Fibroblast of lung (primary cell): Measurements from ENCODE around the gene TM4SF1. TPM values are rescaled to one million over a fixed set of nuclear protein-coding genes. Genes with fewer than 3 reads are reported as not detected.
A peak's percentile ranks its signal among the peaks of the same experiment; 100 is the strongest.

ENCODE experiments used
- DNase-seq, 2 donors: peaks; one replicate each; pipeline versions ENCODE4 v3.0.0 to v3.0.0-alpha.2; 2010; ENCODE audit warnings: low read depth in 2 of 2
- H2AFZ ChIP-seq: 2 replicates; pipeline ENCODE4 v1.5.1; 2012; ENCODE audit warnings: low read length, control low read depth, inconsistent platforms
- H3K27ac ChIP-seq: 2 replicates; pipeline ENCODE4 v1.5.1; 2011; ENCODE audit warnings: low read length, control low read depth; ENCODE audit not compliant: insufficient read depth
- H3K27me3 ChIP-seq: 2 replicates; pipeline ENCODE4 v1.5.1; 2011; ENCODE audit warnings: mild to moderate bottlenecking, low read length; ENCODE audit not compliant: control insufficient read depth, insufficient read depth
- H3K36me3 ChIP-seq: 2 replicates; pipeline ENCODE4 v1.5.1; 2011; ENCODE audit warnings: low read length; ENCODE audit not compliant: control insufficient read depth, insufficient read depth
- H3K4me1 ChIP-seq: 2 replicates; pipeline ENCODE4 v1.5.1; 2011; ENCODE audit warnings: low read length; ENCODE audit not compliant: control insufficient read depth, insufficient read depth; ENCODE audit errors: extremely low read depth
- H3K4me2 ChIP-seq: 2 replicates; pipeline ENCODE4 v1.5.1; 2011; ENCODE audit warnings: low read length, control low read depth; ENCODE audit not compliant: insufficient read depth; ENCODE audit errors: extremely low read depth
- H3K4me3 ChIP-seq, 4 experiments: fragments of 200-600 bp in 1 of 4; sonication (generic) in 1 of 4; replicated peaks in 1 of 4; 2 replicates each; pipeline ENCODE4 v1.5.1; 2011 to 2016; ENCODE audit warnings: low read length in 4 of 4, low read depth in 3 of 4, mild to moderate bottlenecking in 3 of 4, control low read depth in 2 of 4, inconsistent platforms in 1 of 4, mixed read lengths in 1 of 4; ENCODE audit not compliant: insufficient read depth in 1 of 4; ENCODE audit errors: control extremely low read depth in 1 of 4
- H3K79me2 ChIP-seq: 2 replicates; pipeline ENCODE4 v1.5.1; 2012; ENCODE audit warnings: mild to moderate bottlenecking, low read length, inconsistent platforms; ENCODE audit not compliant: control insufficient read depth, insufficient read depth
- H3K9ac ChIP-seq: 2 replicates; pipeline ENCODE4 v1.5.1; 2011; ENCODE audit warnings: mild to moderate bottlenecking, low read length, control low read depth; ENCODE audit not compliant: insufficient read depth
- H3K9me3 ChIP-seq: 2 replicates; pipeline ENCODE4 v1.5.1; 2012; ENCODE audit warnings: low read depth, low read length; ENCODE audit not compliant: control insufficient read depth, insufficient read depth
- H4K20me1 ChIP-seq: 2 replicates; pipeline ENCODE4 v1.5.1; 2011; ENCODE audit warnings: low read length; ENCODE audit not compliant: control insufficient read depth, insufficient read depth; ENCODE audit errors: extremely low read depth
- CTCF ChIP-seq, 2 donors: IDR thresholded peaks in 1 of 2; conservative IDR thresholded peaks in 1 of 2; 1 replicate in 1 of 2; 2 replicates in 1 of 2; pipeline ENCODE4 v1.5.1; 2011 to 2012; ENCODE audit warnings: low read length in 2 of 2, control low read depth in 1 of 2, inconsistent platforms in 1 of 2, low read depth in 1 of 2, mild to moderate bottlenecking in 1 of 2
- EZH2 ChIP-seq: IDR thresholded peaks from 2 replicates; pipeline ENCODE4 v1.5.1; 2012; ENCODE audit warnings: low read length, control low read depth, mild to moderate bottlenecking; ENCODE audit errors: missing control alignments
- polyA plus RNA-seq, 2 donors: library from polyadenylated mRNA; depleted of rRNA in 1 of 2; stranded (reverse) in 1 of 2; unstranded in 1 of 2; fragments of >200 nt; gene quantifications; 2 replicates each; pipeline ENCODE4 v1.2.1, GENCODE V29; 2011 to 2012; ENCODE audit warnings: missing spikeins in 1 of 2
- total RNA-seq: library from RNA; depleted of rRNA; stranded (reverse); fragments of >200 nt; gene quantifications from 2 replicates; pipeline ENCODE4 v1.2.1, GENCODE V29; 2014

The TM4SF1 gene
- total and polyA plus RNA-seq, 2 donors (not counting 1 experiment from before 2014, with no cell fraction given): 353 to 423 TPM

DNA sequence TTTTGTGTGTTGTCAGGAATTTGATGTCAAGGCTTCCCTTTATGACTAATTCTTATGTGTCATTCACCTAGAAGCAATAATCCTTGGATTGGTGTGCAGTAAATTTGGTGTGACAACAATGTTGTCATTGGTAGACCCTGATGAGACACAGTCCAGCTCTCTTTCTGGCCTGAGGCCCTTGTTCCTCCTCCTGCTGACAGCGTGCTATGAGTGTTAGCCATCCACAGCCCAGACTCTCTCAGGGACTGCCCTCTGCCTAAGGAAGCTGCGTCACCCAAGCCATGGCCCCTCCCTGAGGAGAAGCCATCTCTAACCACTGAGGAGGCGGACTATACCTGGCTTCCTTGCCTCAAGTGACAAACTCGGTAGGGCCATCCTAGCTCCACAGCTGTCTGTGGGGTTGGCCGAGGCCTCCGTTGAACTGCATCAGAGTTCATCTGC lies 13.3 kb upstream of the TM4SF1 start:
- Histone ChIP-seq H3K79me2 (no peaks in the 10 kb centered on the region), H3K4me1 (peaks cover 20% of the 10 kb centered on the region), H3K27ac (no peak overlapping the region), H3K36me3 (no peaks in the 10 kb centered on the region), H3K4me2 (no peak overlapping the region), H4K20me1 (no peaks in the 10 kb centered on the region), H3K4me3 (no peak overlapping the region), H3K9ac (no peak overlapping the region), H3K9me3 (no peaks in the 10 kb centered on the region), H3K27me3 (no peaks in the 10 kb centered on the region), H2AFZ (no peak overlapping the region)
- TF ChIP-seq CTCF (conservative IDR thresholded peaks at IDR 0.05 in 1 of 2, IDR thresholded peaks at IDR 0.05 in 1 of 2; ENCODE audit: low read depth in 1 of 2, low read length in 2 of 2) (no peak), EZH2 (no peak)
- DNase-seq: peak in 1 of 2 donors; percentile 29

DNA sequence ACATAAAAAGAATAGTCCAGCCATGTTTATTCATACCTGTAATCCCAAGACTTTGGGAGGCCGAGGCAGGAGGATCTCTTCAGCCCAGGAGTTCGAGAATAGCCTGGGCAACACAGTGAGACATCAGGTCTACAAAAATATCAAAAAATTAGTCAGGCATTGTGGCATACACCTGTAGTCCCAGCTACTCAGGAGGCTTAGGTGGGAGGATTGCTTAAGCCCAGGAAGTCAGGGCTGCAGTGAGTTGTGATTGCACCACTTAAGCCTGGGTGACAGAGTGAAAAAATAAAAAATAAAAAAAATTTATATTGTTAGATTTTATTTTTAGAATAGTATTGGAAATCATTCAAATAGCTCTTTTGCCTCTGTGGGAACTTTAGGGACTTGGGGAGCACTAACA lies 12.8 kb upstream of the TM4SF1 start:
- Histone ChIP-seq H3K4me2 (no peak overlapping the region), H3K9ac (no peak overlapping the region), H3K79me2 (no peaks in the 10 kb centered on the region), H2AFZ (no peak overlapping the region), H3K4me1 (peaks cover 21% of the 10 kb centered on the region), H3K4me3 (no peak overlapping the region), H3K27ac (no peak overlapping the region), H3K9me3 (no peaks in the 10 kb centered on the region), H4K20me1 (no peaks in the 10 kb centered on the region), H3K36me3 (no peaks in the 10 kb centered on the region), H3K27me3 (no peaks in the 10 kb centered on the region)
- DNase-seq: no peak
- TF ChIP-seq CTCF (conservative IDR thresholded peaks at IDR 0.05 in 1 of 2, IDR thresholded peaks at IDR 0.05 in 1 of 2; ENCODE audit: low read depth in 1 of 2, low read length in 2 of 2) (no peak), EZH2 (no peak)

- Histone ChIP-seq H3K27me3 (no peaks in the 10 kb centered on the region), H3K36me3 (no peaks in the 10 kb centered on the region), H3K4me3 (no peak overlapping the region), H3K9me3 (no peaks in the 10 kb centered on the region), H4K20me1 (no peaks in the 10 kb centered on the region), H2AFZ (no peak overlapping the region), H3K27ac (peak overlapping the region; percentile 91), H3K79me2 (no peaks in the 10 kb centered on the region), H3K4me2 (no peak overlapping the region), H3K9ac (no peak overlapping the region), H3K4me1 (peaks cover 25% of the 10 kb centered on the region)
- DNase-seq: no peak
- TF ChIP-seq CTCF (conservative IDR thresholded peaks at IDR 0.05 in 1 of 2, IDR thresholded peaks at IDR 0.05 in 1 of 2; ENCODE audit: low read depth in 1 of 2, low read length in 2 of 2) (no peak), EZH2 (no peak)
Measured at GRCh38 chr3:149388531-149389417, 11.3 kb upstream of the TM4SF1 start.
